Mesothelial cell of epicardium (in vitro differentiated cells): ENCODE data around the gene CNPPD1. TPM values are rescaled to one million over a fixed set of nuclear protein-coding genes. Genes with fewer than 3 reads are reported as not detected.
A peak's percentile ranks its signal among the peaks of the same experiment; 100 is the strongest.

Experiments
- DNase-seq, 2 experiments: peaks; one replicate each; pipeline ENCODE4 v3.0.0; 2021; ENCODE audit warnings: low spot score in 2 of 2; ENCODE audit not compliant: unreplicated experiment in 2 of 2
- H3K27ac Mint-ChIP-seq: 2 replicates; pipeline ENCODE4 v1.8.0; 2021; ENCODE audit warnings: mixed read lengths
- H3K27me3 Mint-ChIP-seq: 2 replicates; pipeline ENCODE4 v1.8.0; 2021; ENCODE audit warnings: low read depth, mixed read lengths
- H3K36me3 Mint-ChIP-seq: 2 replicates; pipeline ENCODE4 v1.8.0; 2021; ENCODE audit warnings: mixed read lengths
- H3K4me1 Mint-ChIP-seq: 2 replicates; pipeline ENCODE4 v1.8.0; 2021; ENCODE audit warnings: mixed read lengths
- H3K4me3 Mint-ChIP-seq: 2 replicates; pipeline ENCODE4 v1.8.0; 2021; ENCODE audit warnings: mild to moderate bottlenecking, moderate library complexity, mixed read lengths
- H3K9me3 Mint-ChIP-seq: 2 replicates; pipeline ENCODE4 v1.8.0; 2021; ENCODE audit warnings: mixed read lengths
- total RNA-seq: library from RNA; stranded (reverse); gene quantifications from 3 replicates; pipeline ENCODE4 v1.2.1, GENCODE V29; 2021
- TF ChIP-seq, protein P1 (sequence below): fragments of 200-600 bp; sonication (generic); IDR thresholded peaks from one replicate; pipeline ENCODE4 v1.5.0; 2021; ENCODE audit warnings: antibody characterized with exemption; ENCODE audit not compliant: unreplicated experiment

Gene CNPPD1
- total RNA-seq, 1 donor from 2014 or later, result 28.2 TPM

DNA sequence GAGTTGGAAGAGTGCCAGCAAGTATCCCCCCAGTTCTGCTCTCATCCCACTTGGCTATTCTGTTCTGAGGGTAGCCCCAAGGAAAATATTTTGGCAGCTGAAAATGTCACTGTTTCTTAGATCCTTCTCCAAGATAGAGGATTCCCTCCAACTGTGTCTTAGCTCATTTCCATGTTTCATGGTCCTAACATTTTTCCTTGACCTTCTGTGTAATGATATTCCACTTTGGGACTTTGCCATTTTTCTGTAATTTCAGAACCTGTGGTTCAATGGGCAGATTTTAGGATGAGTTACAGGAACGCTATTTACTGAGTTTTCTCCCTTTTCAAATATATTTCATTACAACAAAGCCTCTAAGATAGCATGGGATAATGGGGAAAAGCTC is 50.8 kb downstream of the CNPPD1 start:
- no peak overlapping the region for H3K27ac Mint-ChIP-seq
- H3K36me3 Mint-ChIP-seq, result no peaks in the 10 kb centered on the region
- no peak overlapping the region for H3K4me3 Mint-ChIP-seq
- no peak for DNase-seq
- H3K4me1 Mint-ChIP-seq, result peaks cover 36% of the 10 kb centered on the region
- TF ChIP-seq, protein P1, sequence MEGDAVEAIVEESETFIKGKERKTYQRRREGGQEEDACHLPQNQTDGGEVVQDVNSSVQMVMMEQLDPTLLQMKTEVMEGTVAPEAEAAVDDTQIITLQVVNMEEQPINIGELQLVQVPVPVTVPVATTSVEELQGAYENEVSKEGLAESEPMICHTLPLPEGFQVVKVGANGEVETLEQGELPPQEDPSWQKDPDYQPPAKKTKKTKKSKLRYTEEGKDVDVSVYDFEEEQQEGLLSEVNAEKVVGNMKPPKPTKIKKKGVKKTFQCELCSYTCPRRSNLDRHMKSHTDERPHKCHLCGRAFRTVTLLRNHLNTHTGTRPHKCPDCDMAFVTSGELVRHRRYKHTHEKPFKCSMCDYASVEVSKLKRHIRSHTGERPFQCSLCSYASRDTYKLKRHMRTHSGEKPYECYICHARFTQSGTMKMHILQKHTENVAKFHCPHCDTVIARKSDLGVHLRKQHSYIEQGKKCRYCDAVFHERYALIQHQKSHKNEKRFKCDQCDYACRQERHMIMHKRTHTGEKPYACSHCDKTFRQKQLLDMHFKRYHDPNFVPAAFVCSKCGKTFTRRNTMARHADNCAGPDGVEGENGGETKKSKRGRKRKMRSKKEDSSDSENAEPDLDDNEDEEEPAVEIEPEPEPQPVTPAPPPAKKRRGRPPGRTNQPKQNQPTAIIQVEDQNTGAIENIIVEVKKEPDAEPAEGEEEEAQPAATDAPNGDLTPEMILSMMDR, result no peak
- H3K9me3 Mint-ChIP-seq, result no peaks in the 10 kb centered on the region
- H3K27me3 Mint-ChIP-seq, result no peaks in the 10 kb centered on the region

DNA sequence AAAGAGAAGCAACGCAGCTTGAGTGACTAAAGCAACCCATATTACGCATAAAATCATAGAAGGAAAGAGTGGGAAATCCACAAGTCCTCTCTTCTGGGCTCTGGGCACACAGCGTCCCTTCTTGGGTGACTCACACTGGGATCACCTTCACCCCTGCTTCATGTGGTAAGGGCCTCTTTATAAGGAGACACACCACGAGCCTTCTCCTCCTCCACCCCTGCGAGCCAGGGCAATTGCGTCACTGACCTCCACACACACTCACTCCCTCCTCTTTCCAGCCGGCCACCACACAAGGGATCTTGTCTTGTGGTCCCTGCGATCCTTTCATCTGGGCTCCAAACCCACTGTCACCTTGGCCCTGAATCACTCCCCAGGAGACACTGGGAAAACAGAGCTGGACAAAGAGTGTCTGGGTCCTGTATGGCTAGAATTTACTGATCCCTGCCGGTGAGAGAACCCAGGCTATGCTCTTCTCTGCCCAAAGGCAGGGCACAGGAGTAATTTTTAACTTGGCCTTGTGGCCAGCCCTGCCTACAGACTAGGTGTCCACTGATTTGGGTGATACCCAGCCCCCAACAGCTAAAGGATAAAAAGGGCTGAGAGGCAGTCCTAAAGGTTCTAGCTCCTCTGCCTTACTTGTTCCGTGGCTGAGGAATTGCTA is 51.4 kb downstream of the CNPPD1 start:
- no peaks in the 10 kb centered on the region for H3K27me3 Mint-ChIP-seq
- H3K4me1 Mint-ChIP-seq, result peaks cover 36% of the 10 kb centered on the region

DNA sequence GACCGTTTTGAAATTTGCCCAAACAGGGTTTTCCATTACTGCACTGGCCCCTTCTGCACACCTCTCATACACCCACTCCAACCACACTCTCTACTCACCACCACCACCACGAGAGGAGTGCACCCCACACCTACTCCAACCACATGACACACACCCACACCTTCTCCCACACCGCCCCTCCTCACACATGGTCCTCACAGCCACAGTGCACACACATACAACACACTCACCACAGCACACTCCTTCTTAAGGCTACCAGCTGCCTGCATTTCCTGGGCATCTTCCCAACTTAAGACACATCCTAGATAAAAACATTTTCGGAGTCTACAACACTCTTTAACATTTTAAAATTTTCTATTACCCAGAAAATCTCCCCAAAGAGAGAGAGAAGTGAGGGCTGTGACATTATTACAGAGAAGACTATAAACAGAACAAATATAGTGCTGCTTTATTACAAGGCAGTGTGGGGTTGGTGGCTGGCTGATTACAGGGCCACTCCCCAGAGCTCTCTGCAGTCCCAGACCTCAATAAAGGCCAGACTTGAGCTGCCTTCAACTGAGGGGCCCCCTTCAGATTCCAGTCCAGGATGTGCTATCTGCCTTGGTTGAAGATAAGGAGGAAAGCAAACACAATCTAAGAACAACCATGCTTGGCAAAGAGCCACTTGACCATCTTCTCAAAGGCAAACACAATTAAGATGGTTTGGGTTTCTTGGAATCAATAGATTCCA is 52.2 kb downstream of the CNPPD1 start:
- TF ChIP-seq, protein P1, result no peak
- H3K4me3 Mint-ChIP-seq, result peak overlapping the region; percentile 28
- H3K36me3 Mint-ChIP-seq, result no peaks in the 10 kb centered on the region
- peaks cover 37% of the 10 kb centered on the region for H3K4me1 Mint-ChIP-seq
- no peaks in the 10 kb centered on the region for H3K27me3 Mint-ChIP-seq
- peak overlapping the region; percentile 79 for H3K27ac Mint-ChIP-seq
- no peaks in the 10 kb centered on the region for H3K9me3 Mint-ChIP-seq
- no peak for DNase-seq

More for the DNA sequence above, 51.4 kb downstream of the CNPPD1 start:
- no peaks in the 10 kb centered on the region for H3K36me3 Mint-ChIP-seq
- no peak for DNase-seq
- TF ChIP-seq, protein P1, result no peak
- peak overlapping the region; percentile 50 for H3K27ac Mint-ChIP-seq
- no peaks in the 10 kb centered on the region for H3K9me3 Mint-ChIP-seq
- no peak overlapping the region for H3K4me3 Mint-ChIP-seq

DNA sequence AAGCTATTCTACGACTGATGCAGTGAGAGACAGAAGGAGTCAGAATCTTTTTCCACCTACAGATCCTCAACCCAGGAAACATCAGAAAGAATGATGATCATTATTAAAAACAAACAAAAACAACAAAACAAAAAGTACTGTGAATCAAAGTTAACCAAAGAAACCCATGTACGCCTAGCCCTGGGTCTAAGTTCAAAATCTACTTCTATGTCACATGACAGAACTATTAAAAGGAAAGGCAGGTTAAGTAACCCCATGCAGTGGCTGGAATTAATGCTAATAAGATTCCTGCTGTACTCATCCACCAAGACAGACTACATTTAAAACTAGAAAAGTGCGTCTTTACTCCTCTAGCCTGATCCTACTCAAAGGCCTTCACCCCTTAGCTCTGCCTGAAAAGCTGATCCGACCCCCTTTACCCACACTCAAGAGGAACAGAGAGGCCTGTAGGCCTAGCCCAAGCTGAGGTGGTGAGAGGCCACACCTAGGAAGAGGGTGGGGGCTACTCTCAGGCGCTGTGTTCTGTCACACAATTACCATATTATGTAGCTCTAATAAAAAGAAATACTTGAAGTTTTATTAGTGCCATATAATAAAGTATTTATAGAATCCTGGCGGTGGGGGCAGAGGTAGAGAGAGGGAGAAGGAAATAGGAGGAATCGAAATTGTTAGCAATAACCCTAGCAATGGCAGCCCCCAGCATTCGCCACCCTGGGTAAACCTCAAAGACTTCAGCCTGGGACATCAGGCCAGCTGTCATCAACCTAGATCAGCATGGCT is 53.2 kb downstream of the CNPPD1 start:
- TF ChIP-seq, protein P1, result no peak
- Mint-ChIP-seq H3K27ac (peak overlapping the region; percentile 79), H3K9me3 (no peaks in the 10 kb centered on the region), H3K27me3 (no peaks in the 10 kb centered on the region), H3K4me3 (no peak overlapping the region), H3K4me1 (peaks cover 45% of the 10 kb centered on the region), H3K36me3 (no peaks in the 10 kb centered on the region)
- no peak for DNase-seq

DNA sequence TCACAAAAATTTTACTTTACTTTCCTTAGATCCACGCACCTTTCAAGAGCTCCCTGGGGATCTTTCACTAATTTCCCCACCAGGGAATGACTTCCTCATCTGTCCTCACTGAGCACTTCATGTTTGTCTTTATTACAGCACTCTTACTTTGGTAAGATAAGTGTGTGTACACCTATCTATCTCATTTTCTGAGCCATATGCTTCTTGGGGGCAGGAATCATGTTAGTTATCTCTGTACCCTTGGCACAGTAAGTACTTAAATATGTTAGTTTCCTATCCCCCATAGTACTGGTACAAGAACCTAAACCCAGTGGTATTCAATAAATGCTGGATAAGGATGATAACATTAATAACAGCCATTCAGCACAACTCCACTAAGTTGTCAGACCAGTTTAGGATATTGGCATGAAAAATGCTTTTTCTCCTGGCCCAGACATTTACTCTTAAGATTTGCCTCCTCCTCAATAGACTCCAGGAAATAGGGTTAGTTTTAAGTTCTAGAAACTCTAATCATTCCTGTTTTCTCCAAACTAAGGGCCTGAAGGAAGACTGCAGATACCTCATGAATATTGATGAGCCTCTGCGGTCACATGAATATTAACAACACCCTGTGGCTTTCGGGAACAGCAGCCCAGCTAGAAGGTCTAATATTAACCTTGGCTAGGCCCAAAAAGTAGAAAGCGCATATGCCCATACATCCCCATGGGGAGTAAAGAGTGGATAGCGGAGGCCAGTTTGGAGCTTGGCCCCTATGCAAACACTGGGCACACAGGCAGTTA is 54.3 kb downstream of the CNPPD1 start:
- Mint-ChIP-seq H3K4me1 (peaks cover 48% of the 10 kb centered on the region), H3K9me3 (no peaks in the 10 kb centered on the region), H3K36me3 (no peaks in the 10 kb centered on the region), H3K4me3 (no peak overlapping the region), H3K27me3 (no peaks in the 10 kb centered on the region), H3K27ac (peak overlapping the region; percentile 1)
- TF ChIP-seq, protein P1, result no peak
- no peak for DNase-seq
